Activated naive CD4-positive, alpha-beta T cell treated with anti-CD3 and anti-CD28 coated beads, Interleukin-2, amount 50 U/mL, for 24 hours (primary cell): Measurements from ENCODE around the gene NUP50.

Experiments used
- H3K27ac Mint-ChIP-seq: one replicate; pipeline ENCODE4 v1.8.0; 2021; ENCODE audit warnings: mild to moderate bottlenecking, mixed read lengths
- H3K27me3 Mint-ChIP-seq: one replicate; pipeline ENCODE4 v1.8.0; 2021; ENCODE audit warnings: mixed read lengths
- H3K36me3 Mint-ChIP-seq: one replicate; pipeline ENCODE4 v1.8.0; 2021; ENCODE audit warnings: mixed read lengths
- H3K4me1 Mint-ChIP-seq: one replicate; pipeline ENCODE4 v1.8.0; 2021; ENCODE audit warnings: mixed read lengths
- H3K4me3 Mint-ChIP-seq: one replicate; pipeline ENCODE4 v1.8.0; 2021; ENCODE audit warnings: mild to moderate bottlenecking, mixed read lengths
- H3K9me3 Mint-ChIP-seq: one replicate; pipeline ENCODE4 v1.8.0; 2021; ENCODE audit warnings: mixed read lengths

The NUP50 gene

DNA sequence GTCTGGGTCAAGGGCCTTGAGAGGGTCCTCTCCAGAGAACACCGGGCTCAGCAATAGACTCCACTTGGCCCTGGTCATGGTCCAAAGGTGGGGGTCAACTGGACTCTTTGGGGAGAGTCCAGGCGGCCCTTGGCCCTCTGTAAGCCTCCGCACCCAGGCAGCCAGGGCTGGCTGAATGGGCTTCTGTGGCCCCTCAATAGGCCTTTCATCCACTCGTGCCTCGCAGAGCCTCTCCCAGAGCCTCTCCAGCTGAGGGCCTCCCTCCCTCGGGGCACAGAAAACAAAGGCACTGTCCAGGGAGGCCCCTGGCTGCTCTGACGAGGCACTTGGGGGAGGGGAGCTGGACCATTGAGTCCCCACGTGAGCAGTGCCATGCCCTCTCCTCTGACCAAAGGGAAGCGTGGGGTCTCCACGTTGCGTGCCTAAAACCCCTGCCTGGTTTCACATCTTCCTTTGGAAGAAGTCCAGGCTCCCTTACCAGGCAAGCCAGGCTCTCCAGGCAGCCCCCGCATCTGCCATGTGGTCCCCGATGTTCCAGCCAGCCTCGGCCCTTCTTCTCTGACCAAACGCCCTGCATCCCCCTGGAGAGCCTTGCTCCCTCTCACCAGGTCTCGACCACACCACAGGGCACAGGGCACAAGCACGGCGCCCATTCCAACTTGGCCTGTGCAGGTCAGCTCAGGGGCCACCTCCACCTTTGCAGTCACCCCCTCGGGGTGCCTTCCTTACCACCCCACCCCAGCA is 61.4 kb downstream of the NUP50 start:
- no peak overlapping the region for H3K4me3 Mint-ChIP-seq
- peaks cover 12% of the 10 kb centered on the region for H3K4me1 Mint-ChIP-seq
- H3K36me3 Mint-ChIP-seq: no peaks in the 10 kb centered on the region
- no peaks in the 10 kb centered on the region for H3K27me3 Mint-ChIP-seq
- H3K27ac Mint-ChIP-seq: no peak overlapping the region
- H3K9me3 Mint-ChIP-seq: no peaks in the 10 kb centered on the region

DNA sequence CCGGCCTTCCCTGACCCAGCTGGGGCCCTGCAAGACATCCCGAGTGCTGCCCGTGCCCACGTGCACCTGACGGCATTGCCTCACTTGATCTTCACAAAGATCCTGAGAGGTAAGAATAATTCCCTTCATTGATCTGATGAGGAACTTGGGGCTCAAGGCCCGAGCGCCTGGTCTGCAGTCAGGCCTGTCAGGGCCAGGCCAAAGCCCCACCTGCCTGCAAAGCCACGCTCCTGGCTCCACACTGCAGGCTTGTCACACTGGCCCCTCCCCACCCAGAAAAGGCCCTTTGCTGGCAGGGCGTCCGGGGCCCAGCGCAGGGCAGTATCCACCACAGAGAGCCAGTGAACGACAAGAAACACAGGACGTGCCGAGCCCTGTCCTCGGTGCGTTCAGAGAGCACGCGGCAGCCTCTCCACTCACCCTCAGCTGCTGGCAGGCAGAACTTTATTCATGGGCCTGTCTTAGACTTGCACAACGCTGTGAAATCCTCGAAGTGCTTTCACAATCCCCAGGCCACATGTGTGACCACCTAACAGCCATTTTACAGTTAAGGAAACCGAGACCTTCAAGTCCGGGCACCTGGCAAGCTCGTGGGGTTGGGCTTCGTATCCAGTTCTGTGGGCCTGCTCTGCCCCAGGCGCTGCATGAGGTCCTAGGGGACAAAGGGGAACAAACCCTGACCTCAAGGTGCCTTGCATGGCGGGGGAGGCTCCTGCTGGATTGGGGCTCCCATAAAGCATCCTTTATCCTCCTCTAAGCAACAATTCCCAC is 62.2 kb downstream of the NUP50 start:
- Mint-ChIP-seq H3K9me3 (no peaks in the 10 kb centered on the region), H3K27ac (no peak overlapping the region), H3K4me3 (no peak overlapping the region), H3K36me3 (no peaks in the 10 kb centered on the region), H3K27me3 (no peaks in the 10 kb centered on the region), H3K4me1 (peaks cover 10% of the 10 kb centered on the region)

DNA sequence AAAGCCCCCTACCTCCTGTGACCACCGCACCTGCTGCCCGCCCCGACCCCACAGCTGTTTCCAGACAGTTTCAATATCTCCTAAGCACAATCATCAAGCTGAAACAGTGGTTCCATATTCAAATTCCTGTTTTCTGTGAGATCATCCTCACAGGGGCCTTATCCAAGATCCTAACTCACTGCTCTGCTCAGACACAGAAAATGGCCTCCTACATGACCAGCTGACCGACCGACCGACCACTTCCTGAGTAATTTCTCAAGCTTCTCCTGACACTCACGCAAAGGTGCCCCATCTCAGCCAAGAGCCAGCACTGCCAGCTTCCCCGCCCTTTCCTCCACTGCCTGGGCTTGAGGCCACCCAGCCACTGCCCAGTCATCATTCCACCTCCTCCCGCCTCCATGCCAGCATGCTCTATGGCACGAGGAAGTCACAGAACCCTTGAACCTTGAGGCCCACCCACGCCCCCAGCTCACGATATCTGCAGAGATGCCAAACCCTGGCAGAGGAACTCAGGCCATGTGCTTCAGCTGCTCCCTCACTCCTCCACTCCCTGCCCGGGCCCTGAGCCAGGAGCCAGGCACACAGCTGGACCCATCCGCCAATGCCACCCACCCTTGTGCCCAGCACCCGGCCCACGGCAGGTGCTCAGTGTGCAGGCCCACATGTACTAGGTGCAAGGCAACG is 62.9 kb downstream of the NUP50 start:
- Mint-ChIP-seq H3K9me3 (no peaks in the 10 kb centered on the region), H3K27ac (no peak overlapping the region), H3K27me3 (no peaks in the 10 kb centered on the region), H3K4me3 (no peak overlapping the region), H3K36me3 (no peaks in the 10 kb centered on the region), H3K4me1 (peaks cover 11% of the 10 kb centered on the region)

DNA sequence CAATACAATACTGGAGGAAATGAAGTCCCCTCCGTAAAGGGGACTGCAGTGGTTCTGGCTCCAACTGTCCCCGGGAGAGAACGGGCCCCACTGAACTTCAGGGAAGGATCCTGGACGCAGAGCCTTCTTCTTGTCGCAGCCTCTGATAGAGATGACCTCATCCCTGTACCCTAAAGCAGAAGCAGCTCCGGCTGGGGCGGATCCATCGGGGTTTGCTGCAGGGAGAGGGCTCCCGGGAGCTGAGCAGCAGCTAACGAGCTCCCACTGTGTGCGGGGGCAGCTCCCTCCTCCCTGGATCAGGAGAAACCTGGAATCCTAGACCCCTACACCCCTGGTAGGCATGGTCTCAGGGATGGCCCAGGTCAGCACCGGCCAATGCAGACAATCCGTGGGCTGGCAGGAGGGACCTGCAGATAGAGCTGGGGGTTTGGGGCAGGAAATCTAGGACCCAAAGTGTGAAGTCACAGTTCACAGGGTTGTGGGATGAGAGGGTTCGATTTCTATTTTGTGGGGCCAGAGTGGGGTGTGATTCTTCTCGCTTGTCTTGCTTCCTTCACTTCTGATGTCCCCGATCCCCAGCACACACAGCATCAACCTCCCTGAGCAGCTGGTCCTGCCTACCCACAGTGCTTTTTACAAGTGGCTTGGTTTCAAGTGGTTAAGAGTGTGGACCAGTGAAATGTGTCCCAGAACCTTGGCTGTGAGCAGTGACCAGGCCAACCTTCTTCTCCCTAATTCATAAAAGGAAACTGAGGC is 64.1 kb downstream of the NUP50 start:
- H3K27ac Mint-ChIP-seq: no peak overlapping the region
- H3K36me3 Mint-ChIP-seq: no peaks in the 10 kb centered on the region
- no peaks in the 10 kb centered on the region for H3K27me3 Mint-ChIP-seq
- peaks cover 11% of the 10 kb centered on the region for H3K4me1 Mint-ChIP-seq
- H3K9me3 Mint-ChIP-seq: no peaks in the 10 kb centered on the region
- H3K4me3 Mint-ChIP-seq: no peak overlapping the region

DNA sequence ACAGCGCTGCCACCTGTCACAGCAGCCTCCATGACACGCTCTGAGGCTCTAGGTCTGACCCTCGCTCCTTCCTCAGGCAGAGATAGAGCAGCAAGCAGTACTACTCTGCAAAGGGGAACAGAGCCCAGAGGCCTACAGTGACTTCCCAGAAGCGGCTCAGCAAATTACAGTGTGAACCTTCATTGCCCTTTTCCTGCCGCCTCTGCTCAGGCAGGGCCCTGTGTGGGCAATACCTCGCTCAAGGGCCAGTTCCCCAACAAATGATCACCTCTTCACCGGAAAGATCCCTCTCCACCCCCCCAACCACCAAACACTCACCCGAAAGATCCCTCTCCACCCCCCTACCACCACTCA is 64.7 kb downstream of the NUP50 start:
- no peaks in the 10 kb centered on the region for H3K9me3 Mint-ChIP-seq
- no peaks in the 10 kb centered on the region for H3K36me3 Mint-ChIP-seq
- H3K4me3 Mint-ChIP-seq: no peak overlapping the region
- no peak overlapping the region for H3K27ac Mint-ChIP-seq
- peaks cover 11% of the 10 kb centered on the region for H3K4me1 Mint-ChIP-seq
- no peaks in the 10 kb centered on the region for H3K27me3 Mint-ChIP-seq

DNA sequence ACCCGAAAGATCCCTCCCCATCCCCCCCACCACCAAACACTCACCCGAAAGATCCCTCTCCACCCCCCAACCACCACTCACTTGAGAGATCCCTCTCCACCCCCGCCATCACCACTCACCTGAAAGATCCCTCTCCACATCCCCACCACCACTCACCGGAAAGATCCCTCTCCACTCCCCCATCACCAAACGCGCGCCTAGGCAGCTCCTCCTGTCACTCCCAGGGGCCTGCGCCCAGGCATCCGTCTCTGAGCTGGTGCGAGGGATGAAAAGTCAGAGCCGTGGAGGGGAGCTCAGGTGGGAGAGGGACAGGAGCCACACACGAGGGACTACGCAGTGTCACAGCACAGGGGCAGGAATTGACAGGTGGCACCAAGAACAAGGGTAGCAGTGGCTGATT is 65.5 kb downstream of the NUP50 start:
- H3K27ac Mint-ChIP-seq: no peak overlapping the region
- H3K4me1 Mint-ChIP-seq: peaks cover 7% of the 10 kb centered on the region
- H3K9me3 Mint-ChIP-seq: no peaks in the 10 kb centered on the region
- no peaks in the 10 kb centered on the region for H3K27me3 Mint-ChIP-seq
- no peaks in the 10 kb centered on the region for H3K36me3 Mint-ChIP-seq
- no peak overlapping the region for H3K4me3 Mint-ChIP-seq

DNA sequence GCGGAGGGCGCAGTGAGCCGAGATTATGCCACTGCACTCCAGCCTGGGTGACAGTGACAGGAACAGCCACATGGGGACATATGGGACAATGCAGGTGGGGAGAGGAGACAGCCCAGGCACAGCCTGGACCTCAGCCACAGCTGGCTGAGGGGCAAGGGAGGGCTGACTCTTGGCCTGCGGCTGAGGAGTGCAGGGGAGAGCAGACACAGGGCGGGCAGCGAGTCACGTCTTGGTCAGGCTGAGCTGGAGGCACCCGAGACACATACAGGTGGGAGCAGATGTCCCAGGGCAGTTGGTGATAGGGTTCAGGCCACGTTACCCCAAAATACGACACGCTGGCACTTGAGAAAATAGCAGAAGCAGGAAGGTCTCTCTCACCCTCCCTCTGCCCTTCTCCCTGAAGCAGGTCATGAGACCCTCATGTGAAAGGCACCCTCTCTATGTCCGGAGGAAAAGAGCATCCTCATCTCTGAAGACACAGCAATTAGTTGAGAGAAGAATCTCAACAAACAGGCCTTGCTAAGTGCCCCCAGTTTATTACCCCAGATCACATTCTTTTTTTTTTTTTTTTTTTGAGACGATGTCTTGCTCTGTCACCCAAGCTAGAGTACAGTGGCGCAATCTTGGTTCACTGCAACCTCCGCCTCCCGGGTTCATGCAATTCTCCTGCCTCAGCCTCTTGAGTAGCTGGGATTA is 66.4 kb downstream of the NUP50 start:
- Mint-ChIP-seq H3K27me3 (no peaks in the 10 kb centered on the region), H3K9me3 (no peaks in the 10 kb centered on the region), H3K36me3 (no peaks in the 10 kb centered on the region), H3K4me1 (peaks cover 3% of the 10 kb centered on the region), H3K4me3 (no peak overlapping the region), H3K27ac (no peak overlapping the region)

DNA sequence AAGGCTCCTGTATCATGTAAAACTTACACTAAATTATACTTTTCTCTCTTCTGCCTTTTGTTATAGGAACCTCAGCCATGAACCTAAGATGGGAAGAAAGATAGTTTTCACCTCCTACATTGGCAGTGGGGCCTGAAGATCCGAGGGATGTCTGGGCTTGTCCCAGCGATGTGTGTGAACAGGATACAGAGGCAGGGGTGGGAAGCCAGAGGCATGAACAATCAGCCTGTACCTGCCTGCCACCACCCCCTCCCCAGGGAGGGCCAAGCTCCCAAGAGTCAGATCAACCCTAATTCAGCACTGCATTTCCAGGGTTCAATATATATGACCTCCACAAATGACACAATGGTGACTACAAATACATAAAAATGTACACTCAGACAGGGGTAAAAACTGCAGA is 67.6 kb downstream of the NUP50 start:
- Mint-ChIP-seq H3K36me3 (no peaks in the 10 kb centered on the region), H3K4me1 (peaks cover 3% of the 10 kb centered on the region), H3K4me3 (no peak overlapping the region), H3K27ac (no peak overlapping the region), H3K9me3 (no peaks in the 10 kb centered on the region), H3K27me3 (no peaks in the 10 kb centered on the region)

DNA sequence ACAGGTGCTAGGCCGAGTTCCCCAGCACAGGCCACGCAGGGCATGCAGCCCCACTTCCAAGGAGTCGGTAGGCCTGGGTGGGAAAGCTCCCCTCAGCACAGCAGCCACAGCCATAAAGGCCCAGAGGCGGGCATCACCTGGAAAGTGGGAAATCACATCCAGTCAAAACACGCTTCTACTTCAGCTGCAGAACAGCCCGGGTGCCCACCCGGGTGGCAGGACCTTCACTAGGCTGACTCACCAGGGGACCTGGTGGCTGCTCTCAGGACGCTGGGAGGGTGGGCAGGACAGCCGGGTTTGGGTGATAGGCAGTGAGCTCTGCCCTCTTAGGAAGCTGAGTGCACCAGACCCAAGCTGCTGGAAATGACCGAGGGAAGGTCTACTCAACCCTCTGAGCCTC is 69.7 kb downstream of the NUP50 start:
- Mint-ChIP-seq H3K27ac (no peak overlapping the region), H3K4me3 (no peak overlapping the region), H3K36me3 (peaks cover 2% of the 10 kb centered on the region)

DNA sequence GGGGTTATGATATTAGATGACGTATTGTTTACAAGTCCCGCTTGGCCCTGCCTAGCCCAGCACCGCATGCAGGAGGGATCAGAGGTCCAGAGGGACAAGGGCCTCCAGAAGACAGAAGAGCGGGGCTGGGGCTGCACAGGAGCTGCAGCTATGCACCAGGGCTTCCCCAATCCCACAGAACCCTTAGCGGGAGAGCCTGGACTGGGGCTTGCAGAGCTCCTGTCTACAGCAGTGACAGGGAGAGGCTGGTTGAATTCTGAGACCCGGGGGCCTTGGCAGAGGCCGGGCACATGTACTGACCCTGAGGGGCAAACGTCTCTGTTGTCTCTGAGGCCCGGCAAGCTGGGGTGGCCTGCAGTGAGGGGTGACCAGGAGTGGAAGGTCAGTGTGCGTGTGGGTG is 70.1 kb downstream of the NUP50 start:
- H3K9me3 Mint-ChIP-seq: no peaks in the 10 kb centered on the region
- no peak overlapping the region for H3K4me3 Mint-ChIP-seq
- no peak overlapping the region for H3K27ac Mint-ChIP-seq
- no peaks in the 10 kb centered on the region for H3K27me3 Mint-ChIP-seq
- H3K36me3 Mint-ChIP-seq: peaks cover 2% of the 10 kb centered on the region
- H3K4me1 Mint-ChIP-seq: peaks cover 15% of the 10 kb centered on the region

More for the DNA sequence above, 69.7 kb downstream of the NUP50 start:
- Mint-ChIP-seq H3K9me3 (no peaks in the 10 kb centered on the region), H3K4me1 (peaks cover 11% of the 10 kb centered on the region), H3K27me3 (no peaks in the 10 kb centered on the region)

DNA sequence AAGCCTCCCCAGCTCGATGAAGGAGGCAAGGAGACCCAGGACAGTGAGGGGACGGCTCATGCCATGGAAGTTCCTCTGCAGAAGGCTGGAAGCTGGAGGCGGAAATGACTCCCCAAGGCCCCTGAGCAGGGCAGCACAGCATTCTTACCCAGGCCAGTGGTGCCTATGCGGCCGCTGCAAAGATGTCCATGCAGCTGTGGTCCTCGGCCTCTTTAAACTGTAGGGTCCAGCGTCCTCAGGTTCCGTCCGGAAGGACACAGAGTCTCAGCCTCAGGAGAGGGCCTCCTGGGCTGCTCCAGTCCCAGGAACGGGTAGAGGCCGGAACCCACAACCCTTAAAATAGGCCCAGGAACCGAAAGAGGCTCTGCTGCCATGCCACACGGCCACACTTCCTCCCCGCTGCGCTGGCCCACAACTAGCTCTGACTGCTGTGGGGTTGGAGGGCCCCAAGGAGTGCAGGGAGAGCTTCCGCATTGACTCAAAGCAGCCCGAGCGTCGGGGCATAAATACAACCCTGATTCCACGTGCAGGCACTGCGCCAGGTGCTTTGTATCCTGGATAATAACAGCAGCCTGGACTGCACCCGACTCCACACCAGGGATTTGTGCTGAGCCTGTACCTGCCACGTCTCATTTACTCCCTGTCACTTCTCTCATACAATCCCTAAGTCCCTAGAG is 71.5 kb downstream of the NUP50 start:
- Mint-ChIP-seq H3K36me3 (peaks cover 2% of the 10 kb centered on the region), H3K4me1 (peaks cover 23% of the 10 kb centered on the region), H3K27ac (no peak overlapping the region), H3K27me3 (no peaks in the 10 kb centered on the region), H3K9me3 (no peaks in the 10 kb centered on the region), H3K4me3 (no peak overlapping the region)

DNA sequence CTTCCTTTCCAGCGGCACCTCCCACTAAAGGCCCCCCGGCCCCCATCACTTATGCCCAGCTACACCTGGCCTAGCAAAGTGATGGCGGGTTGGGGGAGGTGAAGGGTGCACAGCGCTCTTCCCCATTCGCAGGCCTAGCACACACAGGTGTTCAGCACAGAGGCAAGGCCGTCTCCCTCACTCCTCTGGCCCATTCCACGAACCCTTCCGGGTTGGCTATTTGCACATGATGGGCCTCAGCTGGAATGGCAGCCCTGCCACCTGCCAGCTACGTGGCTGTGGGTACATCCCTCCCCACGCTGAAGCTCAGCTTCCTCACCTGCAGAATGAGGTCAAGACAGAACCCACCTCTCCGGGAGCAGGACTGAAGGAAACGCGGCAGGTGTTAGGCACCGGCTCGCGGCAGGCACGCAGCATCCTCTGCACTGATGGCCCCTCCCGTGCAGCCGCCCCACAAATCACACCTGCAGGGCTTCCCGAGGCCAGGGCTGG is 72.2 kb downstream of the NUP50 start:
- Mint-ChIP-seq H3K36me3 (peaks cover 2% of the 10 kb centered on the region), H3K27me3 (no peaks in the 10 kb centered on the region), H3K27ac (no peak overlapping the region), H3K4me3 (no peak overlapping the region), H3K9me3 (no peaks in the 10 kb centered on the region), H3K4me1 (peaks cover 23% of the 10 kb centered on the region)

DNA sequence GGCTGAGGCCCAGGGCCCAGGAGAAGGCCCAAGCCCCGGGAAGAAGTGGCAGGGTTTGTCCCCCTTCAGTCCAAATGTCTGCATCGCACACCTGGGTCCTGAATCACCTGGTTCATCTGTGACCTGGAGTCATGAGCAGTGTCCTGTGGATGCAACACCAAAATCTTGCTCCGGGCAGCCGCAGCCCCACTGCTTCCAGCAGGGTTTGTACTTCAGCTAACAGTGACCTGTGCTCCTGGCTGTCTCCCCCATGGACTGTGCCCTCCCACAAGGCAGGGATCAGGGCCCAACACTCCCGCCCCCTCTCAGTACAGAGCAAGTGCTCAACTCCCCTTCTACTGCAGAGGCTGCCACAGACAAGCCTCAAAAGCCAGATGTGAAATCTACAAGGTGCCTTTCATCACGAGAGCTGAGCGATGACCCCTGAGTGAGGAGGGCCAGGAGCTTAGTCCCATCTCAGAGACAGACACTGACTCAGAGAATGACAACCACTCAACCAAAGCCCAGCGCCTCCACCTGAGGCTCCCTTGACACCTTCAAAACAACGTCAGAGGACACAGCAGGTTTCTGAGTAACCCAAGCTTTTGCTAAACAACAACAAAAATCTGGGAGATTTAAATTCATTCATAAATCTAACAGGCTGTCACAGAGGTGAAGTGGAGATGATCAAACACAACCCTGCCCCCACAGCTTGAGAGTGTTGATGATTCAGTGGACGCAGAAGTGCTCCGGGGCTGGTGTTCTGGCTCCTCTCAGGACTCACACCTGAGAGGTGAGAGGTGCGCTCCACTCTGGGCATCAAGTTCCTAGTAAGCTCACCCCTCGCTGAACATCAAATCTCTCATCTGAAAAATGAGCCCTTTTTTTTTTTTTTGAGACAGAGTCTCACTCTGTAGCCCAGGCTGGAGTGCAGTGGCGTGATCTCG is 73.6 kb downstream of the NUP50 start:
- H3K36me3 Mint-ChIP-seq: peaks cover 2% of the 10 kb centered on the region

More for the DNA sequence above, 73.6 kb downstream of the NUP50 start:
- Mint-ChIP-seq H3K27ac (no peak overlapping the region), H3K27me3 (no peaks in the 10 kb centered on the region), H3K4me1 (peaks cover 24% of the 10 kb centered on the region), H3K9me3 (no peaks in the 10 kb centered on the region), H3K4me3 (no peak overlapping the region)
